GM12875 (cell line): ENCODE measurements around the gene CTPS2.
"Not testable (repeated sequence)": the region's sequence is repeated elsewhere in the genome, so short reads cannot be mapped to it uniquely, and the experiment has no call there.

Source experiments
- H3K4me3 ChIP-seq: one replicate; pipeline ENCODE4 v1.5.1; 2011; ENCODE audit warnings: low read depth, low read length, control low read depth
- TF ChIP-seq, protein P1 (sequence below): IDR thresholded peaks from 2 replicates; pipeline ENCODE4 v1.5.1; 2011; ENCODE audit warnings: low read depth, mild to moderate bottlenecking, control low read depth, inconsistent platforms, low read length, moderate library complexity, borderline replicate concordance; ENCODE audit not compliant: insufficient read depth

Gene CTPS2

GRCh38 chrX:16743604-16744325, 31.3 kb upstream of the CTPS2 start:
- no peak overlapping the region for H3K4me3 ChIP-seq
- TF ChIP-seq, protein P1, sequence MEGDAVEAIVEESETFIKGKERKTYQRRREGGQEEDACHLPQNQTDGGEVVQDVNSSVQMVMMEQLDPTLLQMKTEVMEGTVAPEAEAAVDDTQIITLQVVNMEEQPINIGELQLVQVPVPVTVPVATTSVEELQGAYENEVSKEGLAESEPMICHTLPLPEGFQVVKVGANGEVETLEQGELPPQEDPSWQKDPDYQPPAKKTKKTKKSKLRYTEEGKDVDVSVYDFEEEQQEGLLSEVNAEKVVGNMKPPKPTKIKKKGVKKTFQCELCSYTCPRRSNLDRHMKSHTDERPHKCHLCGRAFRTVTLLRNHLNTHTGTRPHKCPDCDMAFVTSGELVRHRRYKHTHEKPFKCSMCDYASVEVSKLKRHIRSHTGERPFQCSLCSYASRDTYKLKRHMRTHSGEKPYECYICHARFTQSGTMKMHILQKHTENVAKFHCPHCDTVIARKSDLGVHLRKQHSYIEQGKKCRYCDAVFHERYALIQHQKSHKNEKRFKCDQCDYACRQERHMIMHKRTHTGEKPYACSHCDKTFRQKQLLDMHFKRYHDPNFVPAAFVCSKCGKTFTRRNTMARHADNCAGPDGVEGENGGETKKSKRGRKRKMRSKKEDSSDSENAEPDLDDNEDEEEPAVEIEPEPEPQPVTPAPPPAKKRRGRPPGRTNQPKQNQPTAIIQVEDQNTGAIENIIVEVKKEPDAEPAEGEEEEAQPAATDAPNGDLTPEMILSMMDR, result no peak

DNA sequence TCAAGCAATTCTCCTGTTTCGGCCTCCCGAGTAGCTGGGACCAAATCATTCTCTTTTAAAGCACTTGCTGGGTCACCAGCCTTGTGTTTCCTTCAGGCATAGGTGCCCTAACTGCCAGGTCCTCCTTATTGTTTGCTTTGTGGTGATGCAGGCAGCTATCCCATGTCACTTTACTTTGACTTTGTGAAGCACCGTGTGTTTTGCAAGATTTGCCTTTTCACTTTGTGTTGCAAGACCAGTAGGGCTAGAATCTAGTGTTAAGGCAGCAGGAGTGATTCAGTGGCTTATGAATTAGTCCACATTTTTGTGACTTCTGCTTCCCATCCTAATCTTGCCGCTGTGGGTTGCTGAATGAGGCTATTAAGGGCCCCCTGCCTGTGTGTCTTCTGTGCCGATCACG, 27.1 kb upstream of the CTPS2 start:
- TF ChIP-seq, protein P1, result no peak
- no peak overlapping the region for H3K4me3 ChIP-seq

GRCh38 chrX:16737024-16737423, 24.6 kb upstream of the CTPS2 start:
- TF ChIP-seq, protein P1, result no peak
- H3K4me3 ChIP-seq, result no peak overlapping the region

- TF ChIP-seq, protein P1, result no peak
Observed at GRCh38 chrX:16733013-16733412, 20.5 kb upstream of the CTPS2 start.

GRCh38 chrX:16730450-16730849, 18.0 kb upstream of the CTPS2 start:
- H3K4me3 ChIP-seq, result no peak overlapping the region
- TF ChIP-seq, protein P1, result no peak

More at GRCh38 chrX:16733013-16733412, 20.5 kb upstream of the CTPS2 start:
- no peak overlapping the region for H3K4me3 ChIP-seq

DNA sequence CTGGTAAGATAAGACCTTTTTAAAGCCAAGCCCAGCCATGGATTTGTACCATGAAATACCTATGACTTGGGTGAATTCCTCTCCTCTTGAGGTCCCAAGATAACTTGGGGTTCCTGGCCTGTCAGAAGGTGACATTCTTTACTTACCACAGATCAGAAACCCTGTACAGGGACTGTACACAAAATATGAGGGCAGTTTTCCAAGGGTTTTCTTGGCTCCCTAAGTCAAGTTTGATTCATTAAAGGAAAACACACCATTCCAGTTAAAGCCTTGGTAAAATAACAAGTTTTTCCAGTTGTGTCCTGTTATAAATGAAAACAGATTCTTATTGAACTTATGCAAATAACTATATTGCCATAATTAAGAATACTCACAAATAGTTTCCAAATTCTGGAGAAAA, 15.2 kb upstream of the CTPS2 start:
- TF ChIP-seq, protein P1, result no peak
- H3K4me3 ChIP-seq, result no peak overlapping the region

DNA sequence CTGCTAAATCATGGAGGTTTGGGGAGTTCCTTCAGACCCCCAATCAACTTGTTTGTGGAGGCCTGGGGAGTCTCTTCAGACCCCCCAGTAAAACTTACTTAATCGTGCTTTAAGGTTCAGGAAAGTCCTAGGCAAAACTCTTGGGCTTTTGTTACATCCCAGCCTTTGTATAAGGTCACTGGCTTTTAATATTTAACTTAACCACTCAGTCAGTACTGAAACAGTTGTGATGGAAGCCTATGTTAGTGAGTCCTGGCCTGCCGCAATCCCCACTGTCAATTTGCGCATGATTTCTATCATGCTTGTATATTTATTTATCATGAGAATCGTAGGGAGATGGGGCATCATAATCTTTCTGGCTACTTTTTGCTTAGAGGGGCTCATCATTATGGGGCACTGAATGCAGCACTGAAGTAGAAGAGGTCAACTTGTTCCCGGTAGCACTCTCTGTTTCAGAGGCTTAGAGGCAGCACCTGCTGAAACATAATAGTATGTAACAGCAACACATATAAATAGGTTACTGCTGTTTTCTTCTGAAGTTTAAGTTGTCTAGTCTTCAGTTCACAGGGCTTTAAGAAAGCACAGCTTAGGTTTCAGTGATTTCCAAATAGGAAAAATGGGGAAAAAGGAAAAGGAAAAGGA, 14.0 kb upstream of the CTPS2 start:
- H3K4me3 ChIP-seq, result not testable (repeated sequence)
